Measurements from ENCODE around the gene EFCAB14. TPM values are rescaled to one million over a fixed set of nuclear protein-coding genes. Genes with fewer than 3 reads are reported as not detected.
A peak's percentile ranks its signal among the peaks of the same experiment; 100 is the strongest.

EFCAB14 gene
- total RNA-seq, 1 donor from 2014 or later, result 61.2 TPM

- peak overlapping the region; percentile 90 for H3K27ac Mint-ChIP-seq
Measured at GRCh38 chr1:46687093-46687659, 31.7 kb downstream of the EFCAB14 start.

GRCh38 chr1:46686255-46686654 lies 32.7 kb downstream of the EFCAB14 start:
- no peaks in the 10 kb centered on the region for H3K9me3 Mint-ChIP-seq
- H3K27ac Mint-ChIP-seq, result peak overlapping the region; percentile 90
- no peaks in the 10 kb centered on the region for H3K27me3 Mint-ChIP-seq (ENCODE audit: low read depth)
- no peak overlapping the region for H3K4me3 Mint-ChIP-seq
- H3K36me3 Mint-ChIP-seq, result peaks cover 26% of the 10 kb centered on the region
- TF ChIP-seq CTCF (IDR thresholded peaks at IDR 0.05; ENCODE audit: unreplicated experiment), result no peak
- no peak for DNase-seq (ENCODE audit: low spot score in 2 of 2, unreplicated experiment in 2 of 2)
- H3K4me1 Mint-ChIP-seq, result peaks cover 55% of the 10 kb centered on the region

More at GRCh38 chr1:46687093-46687659, 31.7 kb downstream of the EFCAB14 start:
- DNase-seq (ENCODE audit: low spot score in 2 of 2, unreplicated experiment in 2 of 2), result peak; percentile 45 to 71
- Mint-ChIP-seq H3K27me3 (ENCODE audit: low read depth) (no peaks in the 10 kb centered on the region), H3K4me3 (no peak overlapping the region), H3K4me1 (peaks cover 64% of the 10 kb centered on the region), H3K36me3 (peaks cover 25% of the 10 kb centered on the region), H3K9me3 (no peaks in the 10 kb centered on the region)
- TF ChIP-seq CTCF (IDR thresholded peaks at IDR 0.05; ENCODE audit: unreplicated experiment), result no peak

GRCh38 chr1:46684670-46685069 lies 34.2 kb downstream of the EFCAB14 start:
- Mint-ChIP-seq H3K4me1 (peaks cover 41% of the 10 kb centered on the region), H3K36me3 (peaks cover 33% of the 10 kb centered on the region), H3K4me3 (no peak overlapping the region), H3K9me3 (peaks cover 4% of the 10 kb centered on the region), H3K27me3 (ENCODE audit: low read depth) (no peaks in the 10 kb centered on the region), H3K27ac (no peak overlapping the region)
- TF ChIP-seq CTCF (IDR thresholded peaks at IDR 0.05; ENCODE audit: unreplicated experiment), result no peak
- no peak for DNase-seq (ENCODE audit: low spot score in 2 of 2, unreplicated experiment in 2 of 2)

GRCh38 chr1:46682064-46682463 lies 36.9 kb downstream of the EFCAB14 start:
- DNase-seq (ENCODE audit: low spot score in 2 of 2, unreplicated experiment in 2 of 2), result no peak
- no peak for TF ChIP-seq CTCF (IDR thresholded peaks at IDR 0.05; ENCODE audit: unreplicated experiment)
- H3K4me1 Mint-ChIP-seq, result peaks cover 15% of the 10 kb centered on the region
- peaks cover 4% of the 10 kb centered on the region for H3K9me3 Mint-ChIP-seq
- peaks cover 40% of the 10 kb centered on the region for H3K36me3 Mint-ChIP-seq
- H3K4me3 Mint-ChIP-seq, result no peak overlapping the region
- H3K27me3 Mint-ChIP-seq (ENCODE audit: low read depth), result no peaks in the 10 kb centered on the region
- no peak overlapping the region for H3K27ac Mint-ChIP-seq

- Mint-ChIP-seq H3K4me3 (no peak overlapping the region), H3K27ac (no peak overlapping the region), H3K4me1 (peaks cover 9% of the 10 kb centered on the region), H3K9me3 (peaks cover 4% of the 10 kb centered on the region), H3K36me3 (peaks cover 42% of the 10 kb centered on the region), H3K27me3 (ENCODE audit: low read depth) (no peaks in the 10 kb centered on the region)
- DNase-seq (ENCODE audit: low spot score in 2 of 2, unreplicated experiment in 2 of 2), result no peak
- no peak for TF ChIP-seq CTCF (IDR thresholded peaks at IDR 0.05; ENCODE audit: unreplicated experiment)
Measured at GRCh38 chr1:46681333-46682034, 37.4 kb downstream of the EFCAB14 start.

All from mesothelial cell of epicardium (in vitro differentiated cells).